Measurements from ENCODE around the gene GMPR. TPM values are rescaled to one million over a fixed set of nuclear protein-coding genes. Genes with fewer than 3 reads are reported as not detected.

GMPR gene
- total RNA-seq, 1 experiment from 2014 or later: 1.4 TPM

DNA sequence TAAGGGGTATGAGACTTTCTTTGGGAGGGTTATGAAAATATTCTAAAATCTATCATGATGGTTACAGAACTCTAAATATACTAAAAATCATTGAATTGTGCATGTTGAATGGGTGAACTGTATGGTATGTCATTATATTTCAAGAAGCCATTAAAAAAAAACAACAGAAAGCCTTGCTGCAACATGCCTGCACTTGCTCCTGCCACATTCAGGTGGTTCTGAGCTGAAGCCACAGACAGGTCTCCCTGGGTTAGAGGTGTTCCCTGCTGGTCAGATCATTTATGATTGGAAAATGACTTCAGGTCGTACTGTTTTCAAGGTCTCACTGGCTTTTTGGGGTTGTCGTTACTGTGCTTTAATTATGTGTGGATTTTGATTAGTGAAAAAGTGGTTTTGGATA lies 13.3 kb downstream of the GMPR start:
- peaks cover 2% of the 10 kb centered on the region for H3K27me3 Mint-ChIP-seq (ENCODE audit: unreplicated experiment)
- H3K9me3 Mint-ChIP-seq (ENCODE audit: low read depth, unreplicated experiment): no peaks in the 10 kb centered on the region
- no TSS peak for BruUV-seq (replicated peaks)
- H3K4me3 Mint-ChIP-seq (ENCODE audit: low read depth, unreplicated experiment): no peak overlapping the region
- H3K4me1 Mint-ChIP-seq (ENCODE audit: low read depth, unreplicated experiment): no peaks in the 10 kb centered on the region
- TF ChIP-seq, protein P1, sequence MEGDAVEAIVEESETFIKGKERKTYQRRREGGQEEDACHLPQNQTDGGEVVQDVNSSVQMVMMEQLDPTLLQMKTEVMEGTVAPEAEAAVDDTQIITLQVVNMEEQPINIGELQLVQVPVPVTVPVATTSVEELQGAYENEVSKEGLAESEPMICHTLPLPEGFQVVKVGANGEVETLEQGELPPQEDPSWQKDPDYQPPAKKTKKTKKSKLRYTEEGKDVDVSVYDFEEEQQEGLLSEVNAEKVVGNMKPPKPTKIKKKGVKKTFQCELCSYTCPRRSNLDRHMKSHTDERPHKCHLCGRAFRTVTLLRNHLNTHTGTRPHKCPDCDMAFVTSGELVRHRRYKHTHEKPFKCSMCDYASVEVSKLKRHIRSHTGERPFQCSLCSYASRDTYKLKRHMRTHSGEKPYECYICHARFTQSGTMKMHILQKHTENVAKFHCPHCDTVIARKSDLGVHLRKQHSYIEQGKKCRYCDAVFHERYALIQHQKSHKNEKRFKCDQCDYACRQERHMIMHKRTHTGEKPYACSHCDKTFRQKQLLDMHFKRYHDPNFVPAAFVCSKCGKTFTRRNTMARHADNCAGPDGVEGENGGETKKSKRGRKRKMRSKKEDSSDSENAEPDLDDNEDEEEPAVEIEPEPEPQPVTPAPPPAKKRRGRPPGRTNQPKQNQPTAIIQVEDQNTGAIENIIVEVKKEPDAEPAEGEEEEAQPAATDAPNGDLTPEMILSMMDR (IDR thresholded peaks at IDR 0.05; ENCODE audit: unreplicated experiment): no peak
- no peak for DNase-seq
- no peaks in the 10 kb centered on the region for H3K36me3 Mint-ChIP-seq (ENCODE audit: insufficient read depth, unreplicated experiment)
- CTCF ChIA-PET: no interaction called here
- H3K27ac Mint-ChIP-seq (ENCODE audit: unreplicated experiment): no peak overlapping the region
- intact Hi-C loops (cut with micrococcal nuclease; ENCODE audit: unreplicated experiment): no loop called here

DNA sequence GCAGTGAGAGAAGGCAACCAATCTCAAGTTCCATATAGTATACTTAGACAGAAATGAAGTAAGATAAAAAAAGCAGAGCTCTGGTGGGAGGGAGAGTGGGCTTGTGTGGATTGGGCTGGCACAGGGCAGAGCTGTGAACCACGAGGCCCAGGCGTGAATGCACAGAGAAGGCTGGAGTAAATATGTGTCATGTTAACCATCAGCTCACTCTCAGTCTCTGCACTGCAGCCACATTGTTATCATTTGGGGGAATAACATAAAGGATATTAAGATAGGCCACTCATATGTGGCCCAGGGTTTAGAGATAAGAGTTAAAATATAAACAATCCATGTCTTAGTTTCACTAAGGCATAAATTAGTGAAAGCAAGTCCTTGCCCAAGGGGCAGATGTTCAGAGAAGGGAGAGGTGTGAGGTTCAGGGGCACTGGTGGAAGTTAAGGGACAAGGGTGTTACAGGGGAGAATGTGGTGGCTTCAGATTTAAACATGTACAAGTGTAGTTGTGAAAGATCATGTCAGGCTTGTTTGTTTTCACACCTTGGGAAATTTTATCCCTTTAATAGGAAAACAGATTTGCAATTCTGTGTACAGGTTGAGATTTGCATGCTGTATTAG lies 14.4 kb downstream of the GMPR start:
- Mint-ChIP-seq H3K4me1 (ENCODE audit: low read depth, unreplicated experiment) (no peaks in the 10 kb centered on the region), H3K4me3 (ENCODE audit: low read depth, unreplicated experiment) (no peak overlapping the region), H3K27me3 (ENCODE audit: unreplicated experiment) (no peaks in the 10 kb centered on the region), H3K9me3 (ENCODE audit: low read depth, unreplicated experiment) (no peaks in the 10 kb centered on the region), H3K36me3 (ENCODE audit: insufficient read depth, unreplicated experiment) (no peaks in the 10 kb centered on the region), H3K27ac (ENCODE audit: unreplicated experiment) (no peak overlapping the region)
- no TSS peak for BruUV-seq (replicated peaks)
- intact Hi-C loops (cut with micrococcal nuclease; ENCODE audit: unreplicated experiment): no loop called here
- CTCF ChIA-PET: interaction anchor here (0.6 kb wide), 1 partner anchor 10 kb away, joined by 5 read pairs; no protein-coding TSS in a partner anchor
- no peak for DNase-seq
- TF ChIP-seq, protein P1 (IDR thresholded peaks at IDR 0.05; ENCODE audit: unreplicated experiment): no peak

DNA sequence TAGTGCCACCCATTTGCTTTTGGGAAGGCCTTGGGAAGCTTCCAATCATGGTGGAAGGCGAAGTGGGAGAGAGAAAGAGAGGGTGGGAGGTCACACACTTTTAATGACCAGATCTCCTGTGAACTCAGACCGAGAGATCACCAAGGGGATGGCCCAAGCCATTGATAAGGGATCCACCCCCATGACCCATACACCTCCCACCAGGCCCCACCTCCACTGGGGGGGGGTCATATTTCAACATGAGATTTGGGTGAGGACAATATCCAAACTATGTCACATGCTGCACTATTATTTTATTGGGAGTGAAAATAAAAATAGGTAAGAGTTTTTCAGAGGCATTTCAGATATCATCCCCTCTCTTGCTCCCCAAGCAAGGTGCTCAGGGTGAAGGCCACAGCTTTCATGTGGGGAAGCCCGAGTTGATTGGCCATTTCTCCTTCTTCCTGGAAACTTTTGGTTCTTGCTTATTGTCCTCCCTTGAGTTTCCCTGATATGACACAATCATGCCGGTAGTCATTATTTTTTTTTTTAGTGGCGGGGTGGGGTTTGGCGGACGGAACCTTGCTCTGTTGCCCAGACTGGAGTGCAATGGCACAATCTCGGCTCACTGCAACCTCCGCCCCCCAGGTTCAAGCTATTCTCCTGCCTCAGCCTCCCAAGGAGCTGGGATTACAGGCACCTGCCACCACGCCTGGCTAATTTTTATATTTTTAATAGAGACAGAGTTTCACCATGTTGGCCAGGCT lies 15.2 kb downstream of the GMPR start:
- H3K36me3 Mint-ChIP-seq (ENCODE audit: insufficient read depth, unreplicated experiment): no peaks in the 10 kb centered on the region
- intact Hi-C loops (cut with micrococcal nuclease; ENCODE audit: unreplicated experiment): no loop called here
- no TSS peak for BruUV-seq (replicated peaks)
- H3K4me3 Mint-ChIP-seq (ENCODE audit: low read depth, unreplicated experiment): no peak overlapping the region
- no peak for DNase-seq
- no peaks in the 10 kb centered on the region for H3K4me1 Mint-ChIP-seq (ENCODE audit: low read depth, unreplicated experiment)
- CTCF ChIA-PET: no interaction called here
- H3K27me3 Mint-ChIP-seq (ENCODE audit: unreplicated experiment): no peaks in the 10 kb centered on the region
- H3K9me3 Mint-ChIP-seq (ENCODE audit: low read depth, unreplicated experiment): no peaks in the 10 kb centered on the region
- TF ChIP-seq, protein P1 (IDR thresholded peaks at IDR 0.05; ENCODE audit: unreplicated experiment): no peak
- no peak overlapping the region for H3K27ac Mint-ChIP-seq (ENCODE audit: unreplicated experiment)

DNA sequence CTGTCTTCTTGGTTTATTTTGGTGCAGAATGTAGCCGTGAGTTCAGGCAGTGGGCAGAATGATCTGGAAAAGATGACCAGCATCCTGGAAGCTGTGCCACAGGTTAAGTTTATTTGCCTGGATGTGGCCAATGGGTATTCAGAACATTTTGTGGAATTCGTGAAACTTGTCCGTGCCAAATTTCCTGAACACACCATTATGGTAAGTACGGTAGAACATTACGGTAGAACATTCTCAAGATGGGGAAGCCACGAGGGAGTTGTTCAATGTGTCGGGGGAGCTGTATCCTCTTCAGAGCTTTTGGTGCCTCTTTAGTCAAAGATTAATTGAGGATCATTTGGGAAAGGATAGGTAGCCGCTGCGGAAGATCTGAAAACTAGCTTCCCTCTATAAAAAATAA lies 16.1 kb downstream of the GMPR start:
- TF ChIP-seq, protein P1 (IDR thresholded peaks at IDR 0.05; ENCODE audit: unreplicated experiment): no peak
- BruUV-seq (replicated peaks): no TSS peak
- intact Hi-C loops (cut with micrococcal nuclease; ENCODE audit: unreplicated experiment): no loop called here
- Mint-ChIP-seq H3K27me3 (ENCODE audit: unreplicated experiment) (no peaks in the 10 kb centered on the region), H3K9me3 (ENCODE audit: low read depth, unreplicated experiment) (no peaks in the 10 kb centered on the region), H3K4me1 (ENCODE audit: low read depth, unreplicated experiment) (no peaks in the 10 kb centered on the region), H3K4me3 (ENCODE audit: low read depth, unreplicated experiment) (no peak overlapping the region), H3K27ac (ENCODE audit: unreplicated experiment) (no peak overlapping the region), H3K36me3 (ENCODE audit: insufficient read depth, unreplicated experiment) (no peaks in the 10 kb centered on the region)
- CTCF ChIA-PET: interaction anchor here (0.6 to 0.7 kb wide), 2 partner anchors 31 to 118 kb away, joined by 3 to 4 read pairs; no protein-coding TSS in a partner anchor
- no peak for DNase-seq

All from Calu3 (cell line).